Measurements from ENCODE around the gene MRPS27. TPM values are rescaled to one million over a fixed set of nuclear protein-coding genes. Genes with fewer than 3 reads are reported as not detected.

MRPS27 gene
- total RNA-seq, 4 donors from 2014 or later: 32.8 to 55.0 (median 44.0) TPM

DNA sequence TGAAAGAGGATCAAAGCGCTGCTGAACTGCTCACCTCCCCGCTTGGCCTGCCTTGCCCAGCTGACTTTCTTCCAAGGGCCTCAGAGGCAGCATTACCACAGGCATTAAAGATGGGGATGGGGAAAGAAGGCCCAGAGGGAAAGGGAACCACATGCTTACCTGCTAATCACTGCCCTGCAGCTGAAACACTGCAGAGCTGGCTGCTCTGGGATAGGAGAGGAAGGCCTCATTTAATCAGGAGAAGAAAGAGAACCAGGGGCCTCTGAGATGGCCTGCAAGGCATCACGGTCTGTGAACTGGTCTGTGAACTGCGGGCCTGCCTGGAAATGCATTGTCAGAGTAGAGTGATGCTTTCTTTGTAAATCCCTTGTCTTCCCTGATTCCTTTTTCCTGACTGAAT is 44.9 kb upstream of the MRPS27 start:
- no peak for DNase-seq (ENCODE audit: low spot score in 2 of 2)
- intact Hi-C loops (cut with DNase I; ENCODE audit: low total_unique reads): no loop called here
- 85 to 90% methylated on average over 4 of the region's 4 CpGs for WGBS, 2 donors
- no peak overlapping the region for H3K4me3 ChIP-seq (ENCODE audit: low read depth, poor library complexity, severe bottlenecking)
- TF ChIP-seq POLR2A (IDR thresholded peaks at IDR 0.05): no peak

DNA sequence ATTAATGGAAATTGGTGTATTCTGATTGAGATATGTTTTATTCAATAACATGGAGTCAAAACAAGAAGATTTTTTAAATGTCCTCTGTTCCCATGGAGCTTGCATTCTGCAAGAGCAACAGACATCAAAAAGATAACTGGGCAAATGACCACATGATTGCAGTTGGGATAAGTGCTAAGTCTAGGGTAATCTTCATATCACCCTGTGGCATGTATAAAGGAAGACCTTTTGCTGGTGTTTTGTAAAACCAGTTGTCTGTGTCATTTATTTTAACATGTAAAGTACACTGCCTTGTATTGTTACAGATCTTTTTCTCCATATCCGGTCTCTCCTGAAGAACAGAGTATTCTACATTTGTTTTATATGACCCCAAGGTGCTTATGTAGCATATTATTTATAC is 44.1 kb upstream of the MRPS27 start:
- H3K4me3 ChIP-seq (ENCODE audit: low read depth, poor library complexity, severe bottlenecking): no peak overlapping the region
- 88 to 91% methylated on average over 1 of the region's 1 CpG for WGBS, 2 donors
- intact Hi-C loops (cut with DNase I; ENCODE audit: low total_unique reads): no loop called here
- TF ChIP-seq, protein P1, sequence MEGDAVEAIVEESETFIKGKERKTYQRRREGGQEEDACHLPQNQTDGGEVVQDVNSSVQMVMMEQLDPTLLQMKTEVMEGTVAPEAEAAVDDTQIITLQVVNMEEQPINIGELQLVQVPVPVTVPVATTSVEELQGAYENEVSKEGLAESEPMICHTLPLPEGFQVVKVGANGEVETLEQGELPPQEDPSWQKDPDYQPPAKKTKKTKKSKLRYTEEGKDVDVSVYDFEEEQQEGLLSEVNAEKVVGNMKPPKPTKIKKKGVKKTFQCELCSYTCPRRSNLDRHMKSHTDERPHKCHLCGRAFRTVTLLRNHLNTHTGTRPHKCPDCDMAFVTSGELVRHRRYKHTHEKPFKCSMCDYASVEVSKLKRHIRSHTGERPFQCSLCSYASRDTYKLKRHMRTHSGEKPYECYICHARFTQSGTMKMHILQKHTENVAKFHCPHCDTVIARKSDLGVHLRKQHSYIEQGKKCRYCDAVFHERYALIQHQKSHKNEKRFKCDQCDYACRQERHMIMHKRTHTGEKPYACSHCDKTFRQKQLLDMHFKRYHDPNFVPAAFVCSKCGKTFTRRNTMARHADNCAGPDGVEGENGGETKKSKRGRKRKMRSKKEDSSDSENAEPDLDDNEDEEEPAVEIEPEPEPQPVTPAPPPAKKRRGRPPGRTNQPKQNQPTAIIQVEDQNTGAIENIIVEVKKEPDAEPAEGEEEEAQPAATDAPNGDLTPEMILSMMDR (IDR thresholded peaks at IDR 0.05): no peak
- no peak for TF ChIP-seq POLR2A (IDR thresholded peaks at IDR 0.05)
- DNase-seq (ENCODE audit: low spot score in 2 of 2): no peak

- H3K4me3 ChIP-seq (ENCODE audit: low read depth, poor library complexity, severe bottlenecking): no peak overlapping the region
- TF ChIP-seq, protein P1 (IDR thresholded peaks at IDR 0.05): no peak
- TF ChIP-seq POLR2A (IDR thresholded peaks at IDR 0.05): no peak
- DNase-seq (ENCODE audit: low spot score in 2 of 2): no peak
- 74 to 82% methylated on average over 1 of the region's 1 CpG for WGBS, 2 donors
- intact Hi-C loops (cut with DNase I; ENCODE audit: low total_unique reads): no loop called here
Observed at GRCh38 chr5:72363166-72363802, 43.2 kb upstream of the MRPS27 start.

- TF ChIP-seq, protein P1 (IDR thresholded peaks at IDR 0.05): no peak
- no peak for TF ChIP-seq POLR2A (IDR thresholded peaks at IDR 0.05)
Observed at GRCh38 chr5:72359886-72360285, 39.8 kb upstream of the MRPS27 start.

GRCh38 chr5:72358925-72359324 is 38.9 kb upstream of the MRPS27 start:
- no peak overlapping the region for H3K4me3 ChIP-seq (ENCODE audit: low read depth, poor library complexity, severe bottlenecking)
- no peak for TF ChIP-seq POLR2A (IDR thresholded peaks at IDR 0.05)
- TF ChIP-seq, protein P1 (IDR thresholded peaks at IDR 0.05): no peak
- no peak for DNase-seq (ENCODE audit: low spot score in 2 of 2)
- intact Hi-C loops (cut with DNase I; ENCODE audit: low total_unique reads): no loop called here

More at GRCh38 chr5:72359886-72360285, 39.8 kb upstream of the MRPS27 start:
- DNase-seq (ENCODE audit: low spot score in 2 of 2): no peak
- WGBS, 2 donors: 96 to 100% methylated on average over 1 of the region's 1 CpG
- intact Hi-C loops (cut with DNase I; ENCODE audit: low total_unique reads): no loop called here
- no peak overlapping the region for H3K4me3 ChIP-seq (ENCODE audit: low read depth, poor library complexity, severe bottlenecking)

DNA sequence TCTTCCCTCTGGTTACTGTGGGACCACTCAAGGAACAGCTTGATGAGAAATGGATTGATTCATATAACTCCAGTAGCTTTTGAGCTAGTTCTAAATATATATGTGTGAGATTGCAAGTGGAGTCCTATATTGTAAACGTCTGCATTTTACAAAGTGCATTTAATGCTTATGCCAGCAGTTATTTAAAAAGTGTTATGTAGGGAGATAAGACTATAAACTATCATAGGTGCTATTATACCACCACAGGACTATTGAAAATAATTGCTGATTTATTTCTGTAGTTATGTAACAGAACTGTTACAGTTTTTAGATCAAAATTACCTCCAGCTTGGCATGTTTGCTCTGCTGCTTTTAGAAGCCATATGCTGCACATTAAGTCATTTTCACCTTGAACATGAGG is 36.3 kb upstream of the MRPS27 start:
- H3K4me3 ChIP-seq (ENCODE audit: low read depth, poor library complexity, severe bottlenecking): no peak overlapping the region
- TF ChIP-seq, protein P1 (IDR thresholded peaks at IDR 0.05): no peak
- TF ChIP-seq POLR2A (IDR thresholded peaks at IDR 0.05): no peak
- no peak for DNase-seq (ENCODE audit: low spot score in 2 of 2)
- 82 to 97% methylated on average over 1 of the region's 1 CpG for WGBS, 2 donors
- intact Hi-C loops (cut with DNase I; ENCODE audit: low total_unique reads): no loop called here
